Stomach (tissue), 4 donors: ENCODE data around the gene TMEM179.

Experiments used
- CTCF ChIP-seq, 7 experiments: fragments of 450-650 bp in 4 of 7; fragments of 200-600 bp in 3 of 7; sonication (generic) in 3 of 7; IDR thresholded peaks; one replicate each; pipeline ENCODE4 v1.5.1; 2016 to 2019; ENCODE audit warnings: antibody characterized with exemption in 7 of 7, control low read depth in 2 of 7, mild to moderate bottlenecking in 1 of 7
- POLR2AphosphoS5 ChIP-seq, 3 donors: sonication (generic); formaldehyde crosslinking; IDR thresholded peaks; one replicate each; pipeline ENCODE4 v1.6.1; 2016; ENCODE audit warnings: antibody characterized with exemption in 3 of 3

- no peak for TF ChIP-seq CTCF (IDR thresholded peaks at IDR 0.05)
- TF ChIP-seq POLR2AphosphoS5 (IDR thresholded peaks at IDR 0.05): no peak
Measured at GRCh38 chr14:104624939-104625338, 20.4 kb upstream of the TMEM179 start.
